ENCODE data around the gene RFPL2. TPM values are rescaled to one million over a fixed set of nuclear protein-coding genes. Genes with fewer than 3 reads are reported as not detected.

The RFPL2 gene
- total RNA-seq, 1 experiment from 2014 or later = not detected

DNA sequence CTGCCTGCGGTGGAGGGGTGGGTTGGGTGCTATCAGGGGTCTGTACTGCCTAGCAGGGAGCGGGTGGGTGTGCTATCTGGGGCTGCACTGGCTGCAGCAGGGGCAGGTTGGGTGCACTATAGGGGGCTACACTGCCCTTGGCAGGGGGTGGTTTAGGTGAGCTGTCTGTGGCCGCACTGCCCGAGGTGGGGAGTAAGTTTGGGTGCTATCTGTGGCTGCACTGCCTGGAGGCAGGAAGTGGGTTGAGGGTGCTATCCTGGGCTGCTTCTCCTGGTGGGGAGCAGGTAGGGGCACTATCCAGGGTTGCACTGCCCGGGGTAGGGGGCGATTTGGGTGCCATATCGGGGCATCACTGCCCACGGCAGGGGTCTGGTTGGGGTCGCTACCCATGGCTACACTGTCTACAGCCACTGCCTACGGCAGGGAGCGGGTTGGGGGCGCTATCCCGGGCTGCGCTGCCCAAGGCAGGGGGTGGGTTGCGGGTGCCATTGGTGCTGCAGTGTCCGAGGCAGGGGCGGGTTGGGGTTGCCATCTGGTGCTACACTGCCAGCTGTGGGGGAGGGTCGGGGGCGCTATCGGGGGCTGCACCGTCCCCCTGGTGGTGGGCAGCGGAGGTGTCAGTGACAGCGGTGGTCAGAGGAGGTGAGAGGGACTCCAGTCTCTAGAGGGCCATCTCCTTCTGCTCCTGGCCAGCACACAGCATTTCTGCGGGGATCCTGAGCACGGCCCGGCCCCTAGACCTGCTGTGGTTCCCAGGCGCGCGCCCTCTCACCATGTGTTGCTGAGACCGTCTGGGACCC is 1.3 kb upstream of the RFPL2 start:
- POLR2A ChIA-PET (ENCODE audit: unreplicated experiment) = no interaction called here
- H3K27ac ChIP-seq = no peak overlapping the region
- no peaks in the 10 kb centered on the region for H3K9me3 ChIP-seq (ENCODE audit: insufficient read depth, low read depth)
- no peak overlapping the region for H3K4me2 ChIP-seq
- peaks cover 18% of the 10 kb centered on the region for H3K27me3 ChIP-seq (ENCODE audit: insufficient read depth, low read depth)
- intact Hi-C loops (cut with micrococcal nuclease; ENCODE audit: unreplicated experiment) = loop anchor here (10.0 kb wide), 1 partner anchor 269 kb away; the partner anchor contains the start of gene FBXO7
- no peak for DNase-seq
- no TSS peak for BruUV-seq (replicated peaks)
- H3K9me2 ChIP-seq (ENCODE audit: insufficient read depth) = no peaks in the 10 kb centered on the region
- CTCF ChIA-PET = interaction anchor here (0.7 kb wide), 1 partner anchor 23 kb away, joined by 3 read pairs; no protein-coding TSS in a partner anchor
- no peaks in the 10 kb centered on the region for H3K79me2 ChIP-seq (ENCODE audit: low read depth)
- no peak overlapping the region for H3K4me3 ChIP-seq
- no peaks in the 10 kb centered on the region for H3K4me1 ChIP-seq (replicated peaks; ENCODE audit: insufficient read depth)
- no peak for TF ChIP-seq EZH2 (IDR thresholded peaks at IDR 0.05; ENCODE audit: low read depth)
- TF ChIP-seq, protein P1, sequence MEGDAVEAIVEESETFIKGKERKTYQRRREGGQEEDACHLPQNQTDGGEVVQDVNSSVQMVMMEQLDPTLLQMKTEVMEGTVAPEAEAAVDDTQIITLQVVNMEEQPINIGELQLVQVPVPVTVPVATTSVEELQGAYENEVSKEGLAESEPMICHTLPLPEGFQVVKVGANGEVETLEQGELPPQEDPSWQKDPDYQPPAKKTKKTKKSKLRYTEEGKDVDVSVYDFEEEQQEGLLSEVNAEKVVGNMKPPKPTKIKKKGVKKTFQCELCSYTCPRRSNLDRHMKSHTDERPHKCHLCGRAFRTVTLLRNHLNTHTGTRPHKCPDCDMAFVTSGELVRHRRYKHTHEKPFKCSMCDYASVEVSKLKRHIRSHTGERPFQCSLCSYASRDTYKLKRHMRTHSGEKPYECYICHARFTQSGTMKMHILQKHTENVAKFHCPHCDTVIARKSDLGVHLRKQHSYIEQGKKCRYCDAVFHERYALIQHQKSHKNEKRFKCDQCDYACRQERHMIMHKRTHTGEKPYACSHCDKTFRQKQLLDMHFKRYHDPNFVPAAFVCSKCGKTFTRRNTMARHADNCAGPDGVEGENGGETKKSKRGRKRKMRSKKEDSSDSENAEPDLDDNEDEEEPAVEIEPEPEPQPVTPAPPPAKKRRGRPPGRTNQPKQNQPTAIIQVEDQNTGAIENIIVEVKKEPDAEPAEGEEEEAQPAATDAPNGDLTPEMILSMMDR (conservative IDR thresholded peaks at IDR 0.05) = no peak
- H3K36me3 ChIP-seq (ENCODE audit: low read depth) = no peaks in the 10 kb centered on the region
- H3F3A ChIP-seq (ENCODE audit: insufficient read depth, low read depth) = no peaks in the 10 kb centered on the region
- H2AFZ ChIP-seq = no peak overlapping the region
- no peaks in the 10 kb centered on the region for H4K20me1 ChIP-seq (ENCODE audit: insufficient read depth)

DNA sequence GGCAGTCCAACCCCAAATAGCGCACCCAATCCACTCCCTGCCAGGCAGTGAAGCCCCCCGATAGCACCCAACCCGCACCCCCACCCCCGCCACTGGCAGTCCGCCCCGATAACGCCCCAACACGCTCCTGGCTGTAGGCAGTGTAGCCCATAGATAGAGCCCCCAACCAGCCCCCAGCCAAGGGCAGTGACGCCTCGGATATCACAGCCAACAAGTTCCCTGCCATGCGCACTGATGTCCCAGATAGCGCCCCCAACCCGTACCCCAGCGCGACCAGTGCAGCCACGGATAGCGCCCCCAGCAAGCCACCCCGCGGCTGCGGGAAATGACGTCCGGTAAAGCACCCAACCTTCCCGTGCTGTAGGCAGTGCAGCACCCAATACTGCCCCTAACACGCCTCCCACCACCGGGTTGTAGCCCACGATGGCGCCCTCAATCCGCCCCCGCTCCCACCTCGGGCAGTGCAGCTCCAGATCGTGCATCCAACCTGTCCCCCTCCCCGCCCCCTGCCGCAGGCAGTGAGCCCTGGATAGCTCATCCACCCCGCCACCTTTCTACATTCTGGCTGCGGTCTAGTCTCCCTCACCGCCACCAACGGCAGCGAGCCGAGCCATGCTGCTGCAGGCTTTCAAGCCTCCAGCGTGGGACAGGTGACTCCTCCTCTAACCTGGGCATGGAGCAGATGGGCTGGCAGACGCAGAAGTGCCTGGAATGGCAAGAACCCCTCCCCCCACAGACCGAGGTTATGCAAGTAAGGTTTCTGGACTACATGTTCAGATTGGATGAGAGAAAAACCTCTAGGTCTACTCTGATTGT is 625 bp downstream of the RFPL2 start:
- H3F3A ChIP-seq (ENCODE audit: insufficient read depth, low read depth) = no peaks in the 10 kb centered on the region
- TF ChIP-seq EZH2 (IDR thresholded peaks at IDR 0.05; ENCODE audit: low read depth) = no peak
- TF ChIP-seq, protein P1 (conservative IDR thresholded peaks at IDR 0.05) = no peak
- no peak overlapping the region for H3K4me2 ChIP-seq
- intact Hi-C loops (cut with micrococcal nuclease; ENCODE audit: unreplicated experiment) = loop anchor here (10.0 kb wide), 1 partner anchor 271 kb away; the partner anchor contains the start of gene FBXO7
- DNase-seq = no peak
- no TSS peak for BruUV-seq (replicated peaks)
- no peaks in the 10 kb centered on the region for H3K9me3 ChIP-seq (ENCODE audit: insufficient read depth, low read depth)
- no peak overlapping the region for H3K4me3 ChIP-seq
- no peaks in the 10 kb centered on the region for H3K79me2 ChIP-seq (ENCODE audit: low read depth)
- H4K20me1 ChIP-seq (ENCODE audit: insufficient read depth) = no peaks in the 10 kb centered on the region
- no peaks in the 10 kb centered on the region for H3K9me2 ChIP-seq (ENCODE audit: insufficient read depth)
- H3K4me1 ChIP-seq (replicated peaks; ENCODE audit: insufficient read depth) = no peaks in the 10 kb centered on the region
- peaks cover 8% of the 10 kb centered on the region; the same call in 1 of the 2 replicates for H3K27me3 ChIP-seq (ENCODE audit: insufficient read depth, low read depth)
- no peaks in the 10 kb centered on the region for H3K36me3 ChIP-seq (ENCODE audit: low read depth)
- CTCF ChIA-PET = no interaction called here
- H3K27ac ChIP-seq = no peak overlapping the region
- POLR2A ChIA-PET (ENCODE audit: unreplicated experiment) = no interaction called here
- no peak overlapping the region for H2AFZ ChIP-seq

DNA sequence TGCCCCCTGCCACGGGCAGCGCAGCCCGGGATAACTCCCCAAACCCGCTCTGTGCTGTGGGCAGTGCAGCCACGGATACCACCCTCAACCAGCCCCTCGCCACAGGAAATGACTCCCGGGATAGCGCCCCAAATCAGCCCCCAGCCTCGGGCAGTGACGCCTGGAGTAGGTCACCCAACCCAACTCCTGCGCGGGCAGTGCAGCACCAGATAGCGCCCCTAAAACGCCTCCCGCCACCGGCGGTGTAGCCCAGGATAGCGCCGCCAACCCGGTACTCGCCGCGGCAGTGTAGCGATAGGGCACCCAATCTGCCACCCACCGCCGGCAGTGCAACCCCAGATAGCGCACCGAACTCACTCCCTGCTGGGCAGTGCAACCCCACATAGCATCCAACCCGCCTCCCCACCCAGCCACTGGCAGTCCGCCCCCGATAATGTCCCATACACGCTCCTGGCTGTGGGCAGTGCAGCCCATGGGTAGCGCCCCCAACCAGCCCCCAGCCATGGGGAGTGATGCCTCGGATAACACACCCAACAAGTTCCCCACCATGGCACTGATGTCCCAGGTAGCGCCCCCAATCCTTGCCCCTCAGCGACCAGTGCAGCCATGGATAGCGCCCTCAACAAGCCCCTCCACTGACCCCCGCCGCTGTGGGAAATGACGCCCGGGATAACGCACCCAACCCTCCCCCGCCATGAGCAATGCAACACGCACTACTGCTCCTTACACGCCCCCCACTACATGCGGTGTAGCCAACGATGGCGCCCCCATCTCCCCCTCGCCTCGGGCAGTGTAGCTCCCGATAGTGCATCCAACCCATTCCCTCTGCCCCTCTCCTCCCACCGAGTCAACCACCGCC is 1.5 kb downstream of the RFPL2 start:
- Histone ChIP-seq H2AFZ (no peak overlapping the region), H3K9me2 (ENCODE audit: insufficient read depth) (no peaks in the 10 kb centered on the region), H3K36me3 (ENCODE audit: low read depth) (no peaks in the 10 kb centered on the region), H3K79me2 (ENCODE audit: low read depth) (no peaks in the 10 kb centered on the region), H3K4me2 (no peak overlapping the region), H3K27ac (no peak overlapping the region), H3K27me3 (ENCODE audit: insufficient read depth, low read depth) (peaks cover 15% of the 10 kb centered on the region), H3F3A (ENCODE audit: insufficient read depth, low read depth) (no peaks in the 10 kb centered on the region), H3K4me1 (replicated peaks; ENCODE audit: insufficient read depth) (no peaks in the 10 kb centered on the region), H3K4me3 (no peak overlapping the region), H3K9me3 (ENCODE audit: insufficient read depth, low read depth) (no peaks in the 10 kb centered on the region), H4K20me1 (ENCODE audit: insufficient read depth) (no peaks in the 10 kb centered on the region)
- BruUV-seq (replicated peaks) = no TSS peak
- CTCF ChIA-PET = no interaction called here
- POLR2A ChIA-PET (ENCODE audit: unreplicated experiment) = no interaction called here
- no peak for DNase-seq
- intact Hi-C loops (cut with micrococcal nuclease; ENCODE audit: unreplicated experiment) = loop anchor here (10.0 kb wide), 1 partner anchor 271 kb away; the partner anchor contains the start of gene FBXO7
- TF ChIP-seq, protein P1 (conservative IDR thresholded peaks at IDR 0.05) = no peak
- no peak for TF ChIP-seq EZH2 (IDR thresholded peaks at IDR 0.05; ENCODE audit: low read depth)

Data from PC-9 (cell line).